ENCODE data around the gene PAPOLB. TPM values are rescaled to one million over a fixed set of nuclear protein-coding genes. Genes with fewer than 3 reads are reported as not detected.

The PAPOLB gene
- total and polyA plus RNA-seq, 2 of the 8 experiments (the other 6 are each of a cell fraction or from before 2014, with no cell fraction given), result 0.02 to 0.15 TPM

DNA sequence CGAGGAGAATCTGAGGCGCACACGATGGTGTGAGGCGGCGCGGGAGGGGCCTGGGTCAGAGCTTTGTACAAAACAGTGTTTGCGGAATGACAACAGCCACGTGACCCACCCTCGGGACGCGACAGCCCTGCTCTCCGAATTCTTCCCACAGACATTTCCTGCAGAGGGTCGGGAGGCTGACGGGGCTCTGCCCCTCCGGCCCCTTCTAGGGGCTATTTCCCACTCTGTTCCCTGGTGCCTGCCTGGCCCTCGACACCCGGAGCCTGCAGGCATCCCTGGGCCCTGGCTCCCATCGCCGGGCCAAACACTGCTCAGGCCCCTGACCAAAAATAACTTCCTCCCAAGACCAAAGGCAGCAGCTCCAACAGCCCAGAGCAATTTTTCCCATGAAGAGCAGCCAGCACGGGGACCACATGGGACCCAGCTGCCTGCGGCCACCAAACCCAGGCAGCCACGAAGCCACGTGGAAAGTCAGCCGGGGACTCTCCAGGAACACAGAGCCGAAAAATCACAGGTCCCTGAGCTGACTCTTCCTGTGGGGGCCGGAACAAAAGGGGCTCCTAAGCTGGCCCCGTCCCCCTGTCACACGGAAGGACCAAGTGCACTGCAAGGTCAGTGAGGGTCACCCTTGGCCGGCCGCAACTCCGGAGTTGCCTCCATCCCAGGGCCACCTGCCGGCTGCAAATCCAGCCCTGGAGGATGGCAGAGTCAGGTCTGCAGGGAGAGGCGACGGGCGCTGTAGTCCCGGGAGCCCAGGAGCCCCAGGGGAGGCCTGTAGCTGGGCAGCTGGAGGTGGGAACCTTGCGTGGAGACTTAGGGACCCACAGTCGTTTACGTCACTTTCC lies 42.0 kb downstream of the PAPOLB start:
- 93% methylated on average over 34 of the region's 39 CpGs; no CpG with 5 or more reads in 1 of the 2 experiments for WGBS, 2 experiments (ENCODE audit: extremely low coverage in 1 of 2, insufficient coverage in 1 of 2, insufficient read length in 1 of 2, insufficient replicate concordance in 2 of 2, low coverage in 1 of 2, low lambda C conversion rate in 2 of 2, missing lambda C conversion rate in 1 of 2)
- no peak overlapping the region for H3K27ac ChIP-seq (ENCODE audit: low read depth, low read length)
- H3K27me3 ChIP-seq (replicated peaks in 1 of 4; ENCODE audit: control insufficient read depth in 3 of 4, extremely low read depth in 1 of 4, insufficient read depth in 3 of 4, low read length in 3 of 4), result no peaks in the 10 kb centered on the region
- no peaks in the 10 kb centered on the region for H3K9me3 ChIP-seq (ENCODE audit: insufficient read depth in 2 of 2, low read depth in 1 of 2, low read length in 1 of 2)
- H2AFZ ChIP-seq (ENCODE audit: low read length), result no peak overlapping the region
- H4K20me1 ChIP-seq (replicated peaks in 1 of 2; ENCODE audit: control insufficient read depth in 1 of 2, insufficient read depth in 2 of 2, low read length in 2 of 2), result peaks cover 0 to 2% of the 10 kb centered on the region in 2 experiments
- H3K23ac ChIP-seq (ENCODE audit: insufficient read length), result no peak overlapping the region
- no peak overlapping the region for H4K91ac ChIP-seq (replicated peaks; ENCODE audit: insufficient read length, low read length)
- no peak overlapping the region for H2BK15ac ChIP-seq (ENCODE audit: low read length)
- CTCF ChIA-PET (ENCODE audit: partially characterized antibody), result interaction anchor here (0.6 to 3.1 kb wide), 4 partner anchors 11 to 168 kb away, joined by 3 to 15 read pairs (median 3); no protein-coding TSS in a partner anchor
- no peak overlapping the region for H2BK120ac ChIP-seq (replicated peaks; ENCODE audit: low read depth, low read length)
- POLR2A ChIA-PET (ENCODE audit: partially characterized antibody), result no interaction called here
- H3K4me2 ChIP-seq (ENCODE audit: insufficient read depth in 1 of 2, low read depth in 2 of 2, low read length in 2 of 2), result no peak overlapping the region
- no peak overlapping the region for H3K18ac ChIP-seq (ENCODE audit: extremely low read depth, low read length)
- no peaks in the 10 kb centered on the region for H3K79me2 ChIP-seq (ENCODE audit: control insufficient read depth in 1 of 2, insufficient read depth in 2 of 2, low read length in 2 of 2)
- no peak overlapping the region for H3K56ac ChIP-seq (replicated peaks; ENCODE audit: insufficient read length, low read depth, low read length)
- no peak for DNase-seq (ENCODE audit: low read depth in 1 of 2, low spot score in 2 of 2)
- H4K5ac ChIP-seq (ENCODE audit: insufficient read length, low read depth, low read length), result no peak overlapping the region
- FAIRE-seq, result no peak
- no peak overlapping the region for H3K9ac ChIP-seq (replicated peaks in 1 of 4; ENCODE audit: extremely low read depth in 1 of 4, low read depth in 3 of 4, low read length in 3 of 4)
- no peak overlapping the region for H2BK20ac ChIP-seq (ENCODE audit: low read length)
- H3K4me1 ChIP-seq (replicated peaks in 1 of 4; ENCODE audit: control insufficient read depth in 3 of 4, insufficient read depth in 4 of 4, low read length in 3 of 4), result no peaks in the 10 kb centered on the region
- no peak overlapping the region for H2AK5ac ChIP-seq (ENCODE audit: low read depth, low read length)
- H3K79me1 ChIP-seq (ENCODE audit: low read depth, low read length), result no peaks in the 10 kb centered on the region
- H2BK5ac ChIP-seq (ENCODE audit: low read depth, low read length), result no peak overlapping the region
- H3K23me2 ChIP-seq (ENCODE audit: low read depth, low read length), result no peaks in the 10 kb centered on the region
- no peaks in the 10 kb centered on the region for H3K36me3 ChIP-seq (ENCODE audit: control insufficient read depth in 2 of 4, insufficient read depth in 4 of 4, low read length in 3 of 4)
- H3K4ac ChIP-seq (replicated peaks; ENCODE audit: insufficient read length, low read depth, low read length), result no peak overlapping the region
- H2BK12ac ChIP-seq (ENCODE audit: low read depth, low read length), result no peak overlapping the region
- no peak overlapping the region for H3K4me3 ChIP-seq (ENCODE audit: extremely low read depth in 1 of 4, insufficient read depth in 2 of 4, low read depth in 3 of 4, low read length in 4 of 4)
- no peak overlapping the region for H4K8ac ChIP-seq (ENCODE audit: extremely low read depth, insufficient read depth, low read length)
- H3K14ac ChIP-seq (ENCODE audit: insufficient read length), result no peak overlapping the region
- TF ChIP-seq CBX8 (IDR thresholded peaks at IDR 0.05; ENCODE audit: borderline replicate concordance, low read depth, low read length) (no peak), MAFK (IDR thresholded peaks at IDR 0.05; ENCODE audit: low read depth, low read length) (no peak), SP1 (IDR thresholded peaks at IDR 0.05; ENCODE audit: low read depth, low read length) (no peak), RXRA (IDR thresholded peaks at IDR 0.05; ENCODE audit: insufficient read depth, low read depth, low read length) (no peak), TAF7 (optimal IDR thresholded peaks at IDR 0.05; ENCODE audit: borderline replicate concordance, low read depth, low read length) (no peak), BRCA1 (IDR thresholded peaks at IDR 0.05; ENCODE audit: low read depth, low read length) (no peak), PHF8 (conservative IDR thresholded peaks at IDR 0.05; ENCODE audit: low read depth, low read length) (no peak), GTF2F1 (IDR thresholded peaks at IDR 0.05; ENCODE audit: borderline replicate concordance, low read depth, low read length) (no peak), SRF (IDR thresholded peaks at IDR 0.05; ENCODE audit: low read depth, low read length) (no peak), JUN (IDR thresholded peaks at IDR 0.05; ENCODE audit: low read depth, low read length) (no peak)
- TF ChIP-seq, protein P1, sequence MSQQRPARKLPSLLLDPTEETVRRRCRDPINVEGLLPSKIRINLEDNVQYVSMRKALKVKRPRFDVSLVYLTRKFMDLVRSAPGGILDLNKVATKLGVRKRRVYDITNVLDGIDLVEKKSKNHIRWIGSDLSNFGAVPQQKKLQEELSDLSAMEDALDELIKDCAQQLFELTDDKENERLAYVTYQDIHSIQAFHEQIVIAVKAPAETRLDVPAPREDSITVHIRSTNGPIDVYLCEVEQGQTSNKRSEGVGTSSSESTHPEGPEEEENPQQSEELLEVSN (IDR thresholded peaks at IDR 0.05), result no peak

Measured in H1 (cell line).